AG04449 (cell line): ENCODE measurements around the gene PIP4P1.

ENCODE experiments used
- CTCF ChIA-PET: fragments of 350-600 bp; formaldehyde crosslinking; extraction: SDS; loops from one replicate; lab custom pipeline; 2021; ENCODE audit warnings: antibody characterized with exemption; lab: Yijun Ruan, JAX
- POLR2A ChIA-PET: fragments of 400-600, 350-600 bp; formaldehyde crosslinking; extraction: SDS; loops from one replicate; lab custom pipeline; 2020; ENCODE audit warnings: antibody characterized with exemption, inconsistent platforms; lab: Yijun Ruan, JAX
- DNase-seq: peaks from one replicate; pipeline ENCODE4 v3.0.0-alpha.2; 2010; ENCODE audit warnings: low read depth, low spot score
- H3K4me3 ChIP-seq: 2 replicates; pipeline ENCODE4 v1.5.1; 2011; ENCODE audit warnings: low read depth, mild to moderate bottlenecking, control low read depth, low read length
- CTCF ChIP-seq: IDR thresholded peaks from one replicate; pipeline ENCODE4 v1.5.1; 2011; ENCODE audit warnings: mild to moderate bottlenecking, moderate library complexity, low read length, control low read depth, inconsistent platforms; ENCODE audit not compliant: insufficient read depth; ENCODE audit errors: missing control alignments

PIP4P1 gene

GRCh38 chr14:20492486-20492885 is 31.3 kb upstream of the PIP4P1 start:
- TF ChIP-seq CTCF = no peak
- no peak overlapping the region for H3K4me3 ChIP-seq
- CTCF ChIA-PET = no interaction called here
- POLR2A ChIA-PET = interaction anchor here (0.7 kb wide), 1 partner anchor 965 kb away, joined by 3 read pairs; no protein-coding TSS in a partner anchor
- peak; percentile 65 for DNase-seq

- POLR2A ChIA-PET = interaction anchor here (2.5 kb wide), 1 partner anchor 21 kb away, joined by 11 read pairs; the partner anchor contains the start of gene PNP
- no peak for TF ChIP-seq CTCF
- no peak for DNase-seq
- CTCF ChIA-PET = interaction anchor here (1.4 to 1.5 kb wide), 2 partner anchors 76 to 117 kb away, joined by 3 to 4 read pairs; no protein-coding TSS in a partner anchor
- no peak overlapping the region for H3K4me3 ChIP-seq
Observed at GRCh38 chr14:20490563-20490962, 29.3 kb upstream of the PIP4P1 start.

GRCh38 chr14:20489093-20489994 is 28.1 kb upstream of the PIP4P1 start:
- ChIA-PET POLR2A (interaction anchor here (1.0 to 2.5 kb wide), 2 partner anchors 10 to 20 kb away, joined by 3 to 11 read pairs; partner anchors contain the start of gene PNP), CTCF (interaction anchor here (0.9 to 1.4 kb wide), 2 partner anchors 75 to 119 kb away, joined by 3 read pairs; no protein-coding TSS in a partner anchor)
- DNase-seq = no peak
- no peak for TF ChIP-seq CTCF
- no peak overlapping the region for H3K4me3 ChIP-seq

DNA sequence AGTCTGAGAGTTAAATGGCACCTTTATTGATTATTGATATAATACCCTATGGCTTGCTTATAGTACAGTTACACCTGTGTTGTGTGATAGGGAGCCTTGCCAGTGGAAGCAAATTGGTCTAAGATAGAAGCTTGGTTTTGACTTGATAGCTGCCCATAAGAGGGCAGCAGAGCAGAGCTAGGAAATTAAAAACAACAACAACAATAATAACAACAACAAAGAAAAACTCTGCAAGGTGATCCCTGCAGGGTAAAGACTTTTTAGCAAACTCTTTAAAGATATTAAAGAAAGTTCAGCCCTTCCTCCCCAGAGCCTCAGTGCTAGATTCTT is 26.1 kb upstream of the PIP4P1 start:
- no peak for DNase-seq
- CTCF ChIA-PET = interaction anchor here (1.1 to 1.3 kb wide), 2 partner anchors 15 to 44 kb away, joined by 4 to 6 read pairs; no protein-coding TSS in a partner anchor
- H3K4me3 ChIP-seq = no peak overlapping the region
- no peak for TF ChIP-seq CTCF
- POLR2A ChIA-PET = no interaction called here

DNA sequence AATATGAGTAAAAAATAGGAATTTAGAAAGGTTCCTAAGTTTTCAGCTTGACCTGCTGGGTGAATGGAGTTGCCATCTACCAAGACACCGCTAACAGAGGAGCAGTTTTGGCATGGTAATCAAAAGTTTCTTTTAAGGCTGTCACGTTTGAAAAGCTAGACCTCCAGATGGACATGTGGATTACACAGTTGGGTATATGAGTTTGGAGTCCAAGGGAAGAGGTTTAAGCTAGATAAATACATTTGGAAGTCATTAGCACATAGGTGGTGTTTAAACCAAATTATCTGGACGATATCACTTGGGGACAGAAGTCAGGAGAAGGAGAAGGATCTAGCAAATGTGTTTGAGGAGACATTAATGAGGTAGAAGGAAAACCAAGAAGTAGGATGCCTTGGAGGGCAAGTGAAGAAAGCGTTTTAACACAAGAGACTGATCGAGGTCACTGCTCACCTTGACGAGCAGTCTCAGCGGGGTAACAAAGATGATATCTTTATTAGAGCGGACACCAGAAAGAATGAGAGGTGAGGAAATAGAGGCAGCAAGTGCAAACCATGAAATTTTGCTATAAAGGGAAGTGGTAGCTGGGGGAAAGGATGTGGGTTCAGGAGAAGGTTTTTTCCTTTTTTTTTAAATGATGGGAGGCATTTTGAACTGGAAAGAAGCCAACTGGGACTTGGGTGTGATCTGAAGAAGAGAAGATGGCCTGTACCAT is 25.6 kb upstream of the PIP4P1 start:
- ChIA-PET CTCF (interaction anchor here (1.1 to 1.3 kb wide), 3 partner anchors 14 to 122 kb away, joined by 3 to 6 read pairs (median 4); no protein-coding TSS in a partner anchor), POLR2A (no interaction called here)
- DNase-seq = no peak

More for the DNA sequence above, 25.6 kb upstream of the PIP4P1 start:
- TF ChIP-seq CTCF = no peak
- H3K4me3 ChIP-seq = no peak overlapping the region
